Gastrocnemius medialis (tissue), 4 donors: ENCODE measurements around the gene RYR3.

Experiments used
- CTCF ChIP-seq, 5 experiments: fragments of 450-650 bp in 3 of 5; fragments of 200-600 bp in 2 of 5; sonication (generic) in 2 of 5; IDR thresholded peaks in 4 of 5; conservative IDR thresholded peaks in 1 of 5; 1 replicate in 4 of 5; 2 replicates in 1 of 5; pipeline ENCODE4 v1.5.1; 2016 to 2019; ENCODE audit warnings: antibody characterized with exemption in 5 of 5, mild to moderate bottlenecking in 3 of 5, moderate library complexity in 3 of 5
- POLR2A ChIP-seq, 2 donors: fragments of 450-650 bp; IDR thresholded peaks; one replicate each; pipeline ENCODE4 v1.6.1; 2017; ENCODE audit warnings: antibody characterized with exemption in 2 of 2, mild to moderate bottlenecking in 2 of 2, moderate library complexity in 2 of 2

DNA sequence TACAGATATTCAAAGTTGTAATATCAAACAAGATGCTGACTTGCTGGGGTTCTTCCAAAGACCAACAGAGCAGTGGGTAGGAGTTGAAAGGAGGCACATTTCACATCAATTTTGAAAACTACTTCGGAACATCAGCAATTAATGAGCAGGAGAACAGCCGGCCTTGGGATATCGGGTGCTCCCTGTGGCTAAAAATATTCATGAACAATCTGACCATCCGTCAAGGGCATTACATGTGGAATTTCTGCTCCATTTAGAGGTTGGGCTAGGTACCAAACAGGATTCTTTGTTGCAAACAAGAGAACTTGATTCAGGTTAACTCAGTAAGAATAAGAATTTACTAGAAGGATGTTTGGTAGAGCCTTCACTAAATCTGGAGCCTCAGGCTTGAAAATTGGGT, 223.9 kb downstream of the RYR3 start:
- TF ChIP-seq CTCF (IDR thresholded peaks at IDR 0.05 in 4 of 5, conservative IDR thresholded peaks at IDR 0.05 in 1 of 5) = no peak
- TF ChIP-seq POLR2A (IDR thresholded peaks at IDR 0.05) = no peak
